22Rv1 (cell line): Measurements from ENCODE around the gene ST6GAL2.

Experiments used
- H3K27ac ChIP-seq: fragments of 450-650 bp; 2 replicates; pipeline ENCODE4 v1.5.1; 2017
- CTCF ChIP-seq: fragments of 450-650 bp; IDR thresholded peaks from 2 replicates; pipeline ENCODE4 v1.5.1; 2017; ENCODE audit warnings: mild to moderate bottlenecking
- ZFX ChIP-seq: fragments of 450-650 bp; IDR thresholded peaks from 2 replicates; pipeline ENCODE4 v1.6.1; 2017; ENCODE audit warnings: antibody characterized with exemption, borderline replicate concordance

Gene ST6GAL2

GRCh38 chr2:106878206-106878605 is 7.8 kb downstream of the ST6GAL2 start:
- no peak for TF ChIP-seq ZFX
- no peak for TF ChIP-seq CTCF
- no peak overlapping the region for H3K27ac ChIP-seq

GRCh38 chr2:106876699-106877098 is 9.3 kb downstream of the ST6GAL2 start:
- no peak overlapping the region for H3K27ac ChIP-seq
- TF ChIP-seq ZFX (no peak), CTCF (no peak)

GRCh38 chr2:106869512-106870275 is 16.3 kb downstream of the ST6GAL2 start:
- TF ChIP-seq ZFX (no peak), CTCF (no peak)
- no peak overlapping the region for H3K27ac ChIP-seq

- H3K27ac ChIP-seq: no peak overlapping the region
- TF ChIP-seq CTCF: peak; percentile 67
- no peak for TF ChIP-seq ZFX
Measured at GRCh38 chr2:106868275-106868674, 17.7 kb downstream of the ST6GAL2 start.

- no peak overlapping the region for H3K27ac ChIP-seq
- TF ChIP-seq CTCF: no peak
- no peak for TF ChIP-seq ZFX
Measured at GRCh38 chr2:106867196-106867953, 18.6 kb downstream of the ST6GAL2 start.

- H3K27ac ChIP-seq: no peak overlapping the region
- TF ChIP-seq ZFX (no peak), CTCF (no peak)
Measured at GRCh38 chr2:106866641-106867040, 19.3 kb downstream of the ST6GAL2 start.

- no peak overlapping the region for H3K27ac ChIP-seq
- TF ChIP-seq CTCF (no peak), ZFX (no peak)
Measured at GRCh38 chr2:106864051-106864450, 21.9 kb downstream of the ST6GAL2 start.
